Jurkat, Clone E6-1 (cell line): ENCODE results near the gene PLA2G4F.

Source experiments
- DNase-seq: peaks from one replicate; pipeline ENCODE4 v3.0.0-alpha.2; 2011; ENCODE audit warnings: low read depth, low spot score
- H3K4me3 ChIP-seq: 2 replicates; pipeline ENCODE4 v1.5.1; 2011; ENCODE audit warnings: mild to moderate bottlenecking, low read length, control low read depth, moderate library complexity

Gene PLA2G4F

GRCh38 chr15:42137461-42138261, 18.8 kb downstream of the PLA2G4F start:
- no peak overlapping the region for H3K4me3 ChIP-seq
- peak; percentile 42 for DNase-seq

DNA sequence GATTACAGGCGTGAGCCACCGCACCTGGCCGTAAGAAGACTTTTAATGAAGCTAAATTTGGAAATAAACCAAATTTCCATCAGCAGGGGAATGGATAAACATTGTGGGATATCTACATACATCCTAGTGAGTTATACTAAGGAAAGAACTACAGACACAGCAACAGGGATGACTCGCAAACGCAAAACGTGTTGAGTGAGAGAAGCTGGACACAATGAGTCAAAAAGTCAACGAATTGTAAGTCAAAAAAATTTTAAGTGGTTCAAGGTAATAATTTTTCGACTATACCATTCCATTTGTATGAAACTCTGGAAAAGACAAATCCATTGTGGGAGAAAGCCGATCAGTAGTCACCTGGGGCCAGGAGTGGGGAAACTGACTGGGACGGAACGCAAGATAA, 19.9 kb downstream of the PLA2G4F start:
- H3K4me3 ChIP-seq, result no peak overlapping the region
- DNase-seq, result no peak

DNA sequence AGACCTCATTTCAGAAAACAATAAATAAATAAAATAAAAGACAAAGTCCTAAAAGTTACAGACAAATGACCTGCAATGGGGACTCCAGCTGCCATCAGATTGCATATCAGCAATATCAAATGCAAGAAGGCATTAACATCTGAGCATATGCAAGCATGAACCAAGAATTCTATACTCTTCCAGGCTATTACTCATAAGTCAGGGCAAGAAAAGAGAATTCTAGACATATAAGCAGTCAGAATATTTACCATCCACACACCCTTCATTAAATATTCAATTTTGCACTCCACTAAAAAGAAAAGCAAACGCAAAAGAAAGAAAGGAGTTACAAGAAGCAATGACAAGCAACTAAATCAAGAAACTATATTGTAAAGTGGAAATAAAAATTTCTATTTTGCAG, 21.1 kb downstream of the PLA2G4F start:
- DNase-seq, result no peak
- no peak overlapping the region for H3K4me3 ChIP-seq

DNA sequence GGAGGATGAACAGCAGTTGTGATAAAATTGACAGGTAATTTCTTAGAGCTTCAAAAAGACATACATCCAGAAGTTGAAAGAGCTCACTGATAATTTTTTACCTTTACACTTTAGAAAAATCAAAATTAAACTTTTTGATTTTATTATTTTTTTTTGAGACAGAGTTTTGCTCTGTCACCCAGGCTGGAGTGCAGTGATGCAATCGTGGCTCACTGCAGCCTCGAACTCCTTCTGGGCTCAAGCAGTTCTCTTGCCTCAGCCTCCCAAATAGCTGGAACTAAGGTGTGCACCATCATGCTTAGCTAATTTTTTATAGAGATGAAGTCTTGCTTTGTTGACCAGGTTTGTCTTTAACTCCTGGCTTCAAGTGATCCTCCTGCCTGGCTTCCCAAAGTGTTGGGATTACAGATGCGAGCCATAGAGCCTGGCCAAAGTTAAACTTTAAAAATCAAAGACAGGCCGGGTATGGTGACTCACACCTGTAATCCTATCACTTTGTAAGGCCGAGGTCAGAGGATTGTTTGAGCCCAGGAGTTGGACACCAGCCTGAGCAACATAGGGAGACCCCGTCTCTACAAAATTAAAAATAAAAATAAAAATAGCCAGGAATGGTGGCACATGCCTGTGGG, 21.7 kb downstream of the PLA2G4F start:
- no peak for DNase-seq

DNA sequence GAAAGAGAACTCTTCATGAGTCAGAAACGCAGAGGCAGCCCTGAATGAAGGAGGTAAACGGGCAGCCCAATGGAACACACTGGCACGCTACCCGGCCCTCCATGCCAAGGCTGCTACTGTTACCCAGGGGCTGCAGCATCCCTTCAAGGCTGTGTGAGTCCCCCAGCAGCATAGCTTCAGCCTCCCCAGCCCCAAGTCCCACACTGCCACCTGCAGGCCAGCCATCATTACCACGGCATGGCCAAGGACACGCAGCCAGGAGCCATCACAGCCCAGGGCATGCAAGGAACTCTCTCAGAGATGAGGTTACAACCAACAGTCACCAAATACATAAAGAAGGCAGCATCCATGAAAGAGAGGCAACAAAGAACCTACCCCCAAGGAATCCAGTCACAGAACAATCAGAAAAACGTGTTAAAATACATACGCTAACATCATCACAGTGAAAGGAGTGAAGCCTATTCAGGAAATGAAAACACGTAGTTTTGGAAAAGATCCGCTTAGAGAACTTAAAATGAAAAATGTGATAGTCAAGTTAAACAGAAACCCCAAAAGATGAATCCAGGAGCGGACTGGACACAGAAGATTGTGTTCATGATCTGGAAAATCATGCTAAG, 22.4 kb downstream of the PLA2G4F start:
- peak; percentile 35 for DNase-seq
- no peak overlapping the region for H3K4me3 ChIP-seq

More for the DNA sequence above, 21.7 kb downstream of the PLA2G4F start:
- H3K4me3 ChIP-seq, result no peak overlapping the region

DNA sequence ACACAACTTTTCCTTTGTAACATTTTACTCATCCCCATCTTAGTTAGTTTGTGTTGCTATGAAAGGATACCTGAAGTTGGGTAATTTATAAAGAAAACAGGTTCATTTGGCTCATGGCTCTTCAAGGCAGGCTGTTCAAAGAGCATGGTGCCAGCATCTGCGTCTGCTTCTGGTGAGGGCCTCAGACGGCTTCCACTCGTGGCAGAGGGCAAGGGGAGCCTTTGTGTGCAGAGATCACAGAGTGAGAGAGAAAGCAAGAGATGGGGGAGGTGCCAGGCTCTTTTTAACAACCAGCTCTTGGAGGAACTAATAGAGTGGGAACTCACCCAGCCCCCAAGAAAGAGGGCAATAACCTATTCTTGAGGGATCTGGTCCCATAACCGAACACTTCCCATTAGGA, 23.1 kb downstream of the PLA2G4F start:
- H3K4me3 ChIP-seq, result no peak overlapping the region
- DNase-seq, result no peak

DNA sequence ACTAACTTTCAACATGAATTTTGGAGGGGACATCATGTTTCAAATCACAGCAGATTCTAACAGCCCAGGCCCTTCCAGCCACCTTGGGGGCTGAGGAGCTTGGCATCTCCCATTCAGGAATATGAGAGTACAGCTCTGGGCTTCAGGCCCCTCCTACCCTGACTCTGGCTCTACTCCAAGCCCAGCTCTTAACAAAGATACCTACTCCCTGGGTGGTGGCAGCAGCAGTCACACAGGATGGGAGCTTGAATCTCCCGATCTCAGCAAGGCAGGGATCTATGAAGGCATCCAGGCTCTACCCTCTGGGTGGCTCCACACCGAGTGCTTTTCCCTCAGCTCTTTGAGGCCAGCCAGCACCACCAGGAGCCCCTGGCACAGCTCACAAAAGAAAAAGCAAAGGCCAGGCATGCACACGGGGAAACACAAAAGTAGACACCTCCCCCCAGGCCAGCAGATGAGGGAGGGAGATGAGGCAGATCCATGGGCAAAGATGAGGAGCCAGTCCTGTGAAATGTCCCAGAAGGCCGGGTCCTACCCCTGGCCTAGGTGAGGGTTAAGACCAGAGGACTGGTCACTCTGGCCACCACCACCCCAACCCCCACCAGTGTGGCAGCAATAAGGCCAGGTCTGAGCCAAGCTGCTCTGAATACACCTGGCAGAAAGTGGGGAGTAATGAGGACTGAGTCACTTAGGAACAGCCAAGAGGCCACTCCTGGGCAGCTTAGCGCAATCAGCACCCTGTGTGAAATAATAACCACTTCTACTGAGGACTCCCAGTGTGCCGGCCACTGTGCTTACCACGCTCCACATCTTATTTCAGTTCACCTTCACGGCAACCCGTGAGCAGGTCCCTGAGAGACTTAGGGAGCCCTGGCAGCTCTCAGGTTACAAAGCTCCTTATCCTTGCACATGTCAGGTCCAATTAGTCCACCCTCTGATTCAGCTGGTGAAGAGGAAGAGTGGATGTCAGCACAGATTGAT, 24.3 kb downstream of the PLA2G4F start:
- no peak overlapping the region for H3K4me3 ChIP-seq
- no peak for DNase-seq

DNA sequence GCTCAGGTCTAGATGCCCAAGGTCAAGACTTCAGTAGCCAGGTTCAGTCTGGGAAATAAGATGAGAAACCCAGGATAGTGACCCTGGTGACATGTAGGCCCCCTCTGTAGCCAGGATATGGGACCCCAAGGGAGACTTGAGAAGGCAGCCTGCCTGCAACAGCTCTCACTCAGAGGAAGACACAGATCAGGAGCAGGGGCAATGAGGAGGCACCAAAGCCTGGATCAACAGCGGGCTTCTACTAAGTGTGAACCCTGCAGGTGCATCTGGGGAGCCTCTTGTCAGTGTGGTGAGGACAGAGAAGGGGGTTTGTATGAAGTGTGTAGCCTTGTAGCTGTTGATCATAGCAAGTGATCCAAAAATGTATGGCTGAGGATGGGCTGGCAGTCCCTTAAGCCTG, 25.4 kb downstream of the PLA2G4F start:
- no peak for DNase-seq
- no peak overlapping the region for H3K4me3 ChIP-seq

DNA sequence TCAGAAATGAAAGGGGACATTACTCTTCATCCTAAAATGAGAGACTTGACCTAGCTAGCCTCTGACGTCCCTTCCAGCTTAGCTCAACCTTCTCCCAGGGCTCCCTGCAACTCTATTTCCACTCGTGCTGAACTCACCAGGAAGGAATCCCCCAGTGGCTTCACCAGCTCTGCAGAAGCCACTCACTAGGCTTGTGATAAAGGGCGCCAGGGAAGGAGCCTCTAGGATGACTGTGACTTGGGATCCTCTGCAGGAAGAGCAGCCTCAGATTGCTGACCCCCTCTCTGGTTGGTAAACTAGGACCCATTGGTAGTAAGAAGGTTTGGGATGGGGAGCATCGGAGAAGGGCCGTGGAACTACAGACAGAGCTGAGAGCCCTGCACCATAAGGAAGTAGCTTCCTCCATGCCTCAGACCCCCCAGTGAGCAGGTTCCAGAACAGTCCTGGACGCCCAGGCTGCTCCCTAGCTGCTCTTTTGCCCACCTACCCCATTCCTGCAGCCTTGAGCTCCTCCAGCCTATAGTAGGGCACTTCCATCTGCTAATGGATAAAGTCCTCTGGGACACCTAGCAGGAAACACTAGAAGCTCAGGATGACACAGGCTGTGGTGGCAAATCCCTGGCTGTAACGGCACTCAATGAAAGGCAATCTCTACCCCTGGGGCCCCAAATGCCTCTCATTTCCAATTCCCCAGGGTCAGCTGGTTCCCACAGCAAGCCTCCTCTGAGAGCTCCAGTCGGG, 26.0 kb downstream of the PLA2G4F start:
- no peak for DNase-seq
- H3K4me3 ChIP-seq, result no peak overlapping the region

- H3K4me3 ChIP-seq, result no peak overlapping the region
- DNase-seq, result no peak
These were observed 27.1 kb downstream of the PLA2G4F start for GRCh38 chr15:42129364-42129763.

DNA sequence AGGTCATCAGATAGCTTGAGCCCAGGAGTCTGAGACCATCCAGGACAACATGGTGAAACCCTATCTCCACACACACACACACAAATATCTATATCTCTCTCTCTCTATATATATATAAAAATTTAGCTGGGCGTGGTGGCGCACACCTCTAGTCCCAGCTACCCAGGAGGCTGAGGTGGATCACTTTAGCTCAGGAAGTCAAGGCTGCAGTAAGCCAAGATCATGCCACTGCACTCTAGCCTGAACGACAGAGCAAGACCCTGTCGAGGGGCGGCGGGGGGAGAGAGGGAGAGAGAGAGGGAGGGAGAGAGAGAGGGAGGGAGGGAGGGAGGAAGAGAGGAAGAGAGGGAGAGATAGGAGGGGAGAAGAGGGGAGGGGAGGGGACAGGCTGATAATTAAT, 28.0 kb downstream of the PLA2G4F start:
- DNase-seq, result no peak
- H3K4me3 ChIP-seq, result no peak overlapping the region

DNA sequence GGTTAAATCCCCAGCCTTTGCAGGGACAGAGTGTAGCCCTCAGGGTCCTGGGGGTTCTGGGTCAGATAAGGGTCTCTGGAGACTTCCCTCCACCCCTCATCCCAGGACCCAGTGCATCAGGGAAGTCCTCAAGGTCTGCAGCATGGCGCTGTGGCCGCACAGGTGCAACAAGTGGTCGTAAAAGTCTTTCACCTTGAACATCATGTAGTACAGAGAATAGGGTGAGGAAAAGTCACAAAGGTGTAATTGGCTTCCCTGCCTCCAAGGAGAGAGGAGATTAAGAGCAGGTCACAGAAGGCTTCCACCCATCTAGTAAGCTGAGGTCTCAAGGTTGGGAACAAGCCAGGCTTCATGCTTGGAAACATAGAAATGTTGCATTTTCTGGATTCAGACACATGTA, 32.9 kb downstream of the PLA2G4F start:
- H3K4me3 ChIP-seq, result no peak overlapping the region
- no peak for DNase-seq

GRCh38 chr15:42121682-42122081, 34.8 kb downstream of the PLA2G4F start:
- no peak for DNase-seq

DNA sequence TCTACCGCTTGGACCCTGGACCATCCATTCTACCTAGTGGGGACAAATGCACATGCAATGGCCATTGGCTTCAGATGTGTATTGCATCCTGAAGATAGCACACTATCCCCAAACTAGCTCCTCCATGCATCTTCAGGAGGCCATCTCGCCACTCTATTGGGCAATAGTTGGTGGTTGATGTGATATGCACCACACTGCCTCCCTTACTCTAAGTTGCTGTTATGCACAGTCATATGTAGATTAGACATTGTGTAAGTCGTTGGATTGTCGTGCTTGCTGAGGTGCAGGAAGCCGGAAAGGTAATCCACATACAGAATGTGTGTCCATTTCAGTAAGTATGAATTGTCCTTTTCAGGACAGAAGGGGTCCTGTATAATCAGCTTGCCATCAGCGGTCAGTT, 35.4 kb downstream of the PLA2G4F start:
- no peak for DNase-seq
- no peak overlapping the region for H3K4me3 ChIP-seq

More at GRCh38 chr15:42121682-42122081, 34.8 kb downstream of the PLA2G4F start:
- H3K4me3 ChIP-seq, result no peak overlapping the region

GRCh38 chr15:42120285-42120684, 36.2 kb downstream of the PLA2G4F start:
- DNase-seq, result no peak
- H3K4me3 ChIP-seq, result no peak overlapping the region

DNA sequence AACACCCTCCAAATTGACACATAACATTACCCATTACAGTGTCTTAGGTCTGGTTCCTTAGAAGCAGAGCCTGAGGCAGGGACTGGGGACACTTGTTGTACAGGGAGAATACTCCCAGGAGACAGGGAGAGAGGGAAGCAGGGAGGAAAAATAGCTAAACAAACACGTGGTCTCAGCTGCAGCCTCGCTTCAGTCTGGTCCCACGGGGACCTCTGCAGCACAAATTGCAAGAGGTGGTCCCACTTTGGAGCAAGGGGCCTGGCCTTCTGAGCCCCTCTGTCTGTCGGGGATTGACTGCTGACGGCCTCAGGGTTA, 37.0 kb downstream of the PLA2G4F start:
- no peak overlapping the region for H3K4me3 ChIP-seq
- no peak for DNase-seq

GRCh38 chr15:42118650-42119445, 37.6 kb downstream of the PLA2G4F start:
- DNase-seq, result peak; percentile 25
- no peak overlapping the region for H3K4me3 ChIP-seq

GRCh38 chr15:42111924-42112323, 44.5 kb downstream of the PLA2G4F start:
- no peak overlapping the region for H3K4me3 ChIP-seq
- DNase-seq, result peak; percentile 78
